HG02798 (cell line): ENCODE data around the gene TMEM131.
A peak's percentile ranks its signal among the peaks of the same experiment; 100 is the strongest.
"Not testable (repeated sequence)": the region's sequence is repeated elsewhere in the genome, so short reads cannot be mapped to it uniquely, and the experiment has no call there.

Experiments
- ATAC-seq: cut with Tn5 transposase; IDR thresholded peaks from one replicate; pipeline ENCODE4 v1.9.1; 2021; ENCODE audit warnings: mild to moderate bottlenecking; ENCODE audit not compliant: unreplicated experiment, poor library complexity

Gene TMEM131, protein sequence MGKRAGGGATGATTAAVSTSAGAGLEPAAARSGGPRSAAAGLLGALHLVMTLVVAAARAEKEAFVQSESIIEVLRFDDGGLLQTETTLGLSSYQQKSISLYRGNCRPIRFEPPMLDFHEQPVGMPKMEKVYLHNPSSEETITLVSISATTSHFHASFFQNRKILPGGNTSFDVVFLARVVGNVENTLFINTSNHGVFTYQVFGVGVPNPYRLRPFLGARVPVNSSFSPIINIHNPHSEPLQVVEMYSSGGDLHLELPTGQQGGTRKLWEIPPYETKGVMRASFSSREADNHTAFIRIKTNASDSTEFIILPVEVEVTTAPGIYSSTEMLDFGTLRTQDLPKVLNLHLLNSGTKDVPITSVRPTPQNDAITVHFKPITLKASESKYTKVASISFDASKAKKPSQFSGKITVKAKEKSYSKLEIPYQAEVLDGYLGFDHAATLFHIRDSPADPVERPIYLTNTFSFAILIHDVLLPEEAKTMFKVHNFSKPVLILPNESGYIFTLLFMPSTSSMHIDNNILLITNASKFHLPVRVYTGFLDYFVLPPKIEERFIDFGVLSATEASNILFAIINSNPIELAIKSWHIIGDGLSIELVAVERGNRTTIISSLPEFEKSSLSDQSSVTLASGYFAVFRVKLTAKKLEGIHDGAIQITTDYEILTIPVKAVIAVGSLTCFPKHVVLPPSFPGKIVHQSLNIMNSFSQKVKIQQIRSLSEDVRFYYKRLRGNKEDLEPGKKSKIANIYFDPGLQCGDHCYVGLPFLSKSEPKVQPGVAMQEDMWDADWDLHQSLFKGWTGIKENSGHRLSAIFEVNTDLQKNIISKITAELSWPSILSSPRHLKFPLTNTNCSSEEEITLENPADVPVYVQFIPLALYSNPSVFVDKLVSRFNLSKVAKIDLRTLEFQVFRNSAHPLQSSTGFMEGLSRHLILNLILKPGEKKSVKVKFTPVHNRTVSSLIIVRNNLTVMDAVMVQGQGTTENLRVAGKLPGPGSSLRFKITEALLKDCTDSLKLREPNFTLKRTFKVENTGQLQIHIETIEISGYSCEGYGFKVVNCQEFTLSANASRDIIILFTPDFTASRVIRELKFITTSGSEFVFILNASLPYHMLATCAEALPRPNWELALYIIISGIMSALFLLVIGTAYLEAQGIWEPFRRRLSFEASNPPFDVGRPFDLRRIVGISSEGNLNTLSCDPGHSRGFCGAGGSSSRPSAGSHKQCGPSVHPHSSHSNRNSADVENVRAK (N-terminal part only)

DNA sequence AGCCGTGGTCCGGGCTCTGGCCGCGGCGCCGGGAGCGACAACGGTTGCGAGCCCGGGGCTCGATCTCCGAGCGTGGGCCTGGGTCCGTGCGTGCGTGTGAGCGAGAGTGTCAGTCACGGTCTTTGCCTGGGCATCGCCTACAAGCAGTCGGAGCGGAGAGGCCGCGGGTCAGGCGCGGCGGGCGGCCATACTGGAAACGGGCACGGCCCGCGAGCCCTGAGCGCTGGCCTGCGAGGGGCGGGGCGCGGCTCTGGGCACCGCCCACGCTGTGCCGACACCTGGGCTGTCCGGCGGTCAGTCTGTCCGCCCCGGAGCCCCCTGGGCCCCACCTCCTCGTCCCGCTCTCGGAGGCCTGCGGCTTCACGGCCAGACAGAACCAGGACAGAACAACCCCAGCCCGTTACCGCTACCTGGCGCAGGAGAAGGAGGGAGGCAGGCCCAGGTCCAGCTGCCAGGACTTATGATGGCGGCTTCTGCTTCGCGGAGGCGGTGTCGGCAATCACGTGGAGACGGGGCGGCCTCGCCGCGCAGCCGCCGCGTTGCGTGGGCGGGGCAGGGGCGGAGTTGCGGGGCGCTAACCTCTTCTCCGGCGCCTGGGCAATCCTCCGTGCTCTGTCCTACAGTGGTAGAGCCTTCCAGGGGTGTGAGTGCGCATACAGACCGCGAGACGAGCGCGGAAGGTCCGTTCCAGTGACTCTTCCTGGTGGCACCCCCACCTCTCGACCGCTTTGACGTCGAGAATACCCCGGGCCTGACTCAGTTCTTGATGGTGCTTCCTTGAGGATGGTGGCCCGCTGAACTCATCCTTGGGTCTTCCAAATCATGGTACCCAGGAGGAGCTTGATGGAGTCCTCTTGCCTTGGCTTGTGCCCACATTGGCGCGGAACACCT lies at the start of gene TMEM131:
Gene TMEM131, minus strand, starts transcription at position 215 of the 891 bp plus-strand sequence. CDS start 286 bp downstream, outside the sequence.
- peak; percentile 80 for ATAC-seq

DNA sequence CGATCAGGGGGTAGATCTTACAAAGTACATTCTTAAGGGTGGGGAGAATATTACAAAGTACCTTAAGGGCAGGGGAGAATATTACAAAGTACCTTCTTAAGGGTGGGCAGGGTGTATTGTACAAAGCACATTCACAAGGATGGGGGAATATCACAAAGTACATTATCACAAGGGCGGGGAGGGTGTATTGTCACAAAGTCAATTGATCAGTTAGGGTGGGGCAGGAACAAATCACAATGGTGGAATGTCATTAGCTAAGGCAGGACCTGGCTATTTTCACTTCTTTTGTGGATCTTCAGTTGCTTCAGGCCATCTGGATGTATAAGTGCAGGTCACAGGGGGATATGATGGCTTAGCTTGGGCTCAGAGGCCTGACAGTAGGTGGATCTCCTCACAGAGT lies 49.0 kb upstream of the TMEM131 start:
- ATAC-seq = not testable (repeated sequence)

DNA sequence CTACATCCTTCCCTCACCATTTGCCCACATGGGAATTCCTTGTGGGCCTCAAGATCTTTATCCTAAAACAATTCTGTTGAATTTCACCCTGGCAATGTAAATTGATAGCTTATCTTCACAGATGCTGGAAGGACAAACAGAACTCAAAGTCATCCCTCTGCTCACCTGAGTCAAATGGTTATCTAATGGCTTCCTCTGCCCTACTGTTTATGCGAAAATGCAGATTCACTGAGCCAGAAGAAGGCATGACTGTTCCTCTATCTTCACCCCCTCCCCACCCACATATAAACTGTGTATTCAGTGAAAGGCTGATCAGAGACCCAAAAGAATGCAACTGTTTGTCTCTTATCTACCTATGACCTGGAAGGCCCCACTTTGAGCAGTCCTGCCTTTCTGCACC lies 47.4 kb upstream of the TMEM131 start:
- no peak for ATAC-seq

DNA sequence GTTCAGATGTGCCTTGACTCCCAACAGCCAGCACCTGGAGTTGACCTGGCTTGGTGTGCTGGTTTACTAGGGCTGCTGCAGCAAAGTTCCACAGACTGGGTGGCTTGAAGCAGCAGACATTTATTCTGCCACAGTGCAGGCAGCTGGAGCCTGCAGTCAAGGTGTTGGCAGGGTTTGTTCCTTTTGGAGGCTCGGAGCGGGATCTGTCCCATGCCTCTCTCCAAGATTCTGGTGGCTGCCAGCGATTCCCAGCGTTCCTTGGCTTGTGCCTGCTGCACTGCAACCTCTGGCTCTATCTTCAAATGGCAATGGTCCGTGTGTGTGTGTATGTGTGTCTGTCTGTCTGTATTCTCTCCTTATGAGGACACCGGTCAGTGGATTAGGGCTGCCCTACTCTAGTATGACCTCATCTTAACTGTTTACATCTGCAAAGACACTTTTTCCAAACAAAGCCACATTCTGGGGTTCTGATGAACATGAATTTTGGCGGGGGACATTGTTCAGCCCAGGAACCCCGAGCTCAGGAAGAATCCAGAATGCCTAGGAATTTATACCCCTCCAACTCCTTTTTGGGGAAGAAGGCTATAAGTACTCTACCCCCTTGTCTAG lies 44.7 kb upstream of the TMEM131 start:
- ATAC-seq = no peak

DNA sequence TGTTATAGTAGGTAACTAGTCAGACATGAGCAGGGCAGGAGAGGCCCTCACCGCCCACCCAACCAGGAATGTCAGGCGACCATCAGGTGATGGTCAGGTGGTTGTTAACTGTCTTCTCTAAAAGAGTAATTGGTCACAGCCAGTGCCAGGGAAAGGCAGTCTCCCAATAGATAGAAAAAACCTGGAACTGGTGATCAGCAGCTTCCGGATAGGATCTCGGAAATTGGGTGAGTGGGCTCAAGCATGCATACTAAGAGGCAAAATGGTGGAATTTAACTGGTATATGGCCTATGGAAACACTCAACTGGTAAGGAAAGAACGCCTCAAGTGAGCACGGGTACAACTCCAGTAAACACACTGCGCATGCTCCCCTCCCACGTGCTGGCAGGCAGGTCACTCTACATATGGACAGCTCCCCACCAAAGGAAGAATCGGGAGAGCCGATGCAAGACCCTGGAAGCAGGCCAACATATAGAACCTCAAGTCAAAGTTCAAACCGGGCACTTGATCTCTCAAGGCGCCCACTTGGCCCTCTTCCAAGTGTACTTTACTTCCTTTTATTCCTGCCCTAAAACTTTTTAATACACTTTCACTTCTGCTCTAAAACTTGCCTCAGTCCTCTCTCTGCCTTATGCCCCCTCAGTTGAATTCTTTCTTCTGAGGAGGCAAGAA lies 43.5 kb upstream of the TMEM131 start:
- no peak for ATAC-seq

DNA sequence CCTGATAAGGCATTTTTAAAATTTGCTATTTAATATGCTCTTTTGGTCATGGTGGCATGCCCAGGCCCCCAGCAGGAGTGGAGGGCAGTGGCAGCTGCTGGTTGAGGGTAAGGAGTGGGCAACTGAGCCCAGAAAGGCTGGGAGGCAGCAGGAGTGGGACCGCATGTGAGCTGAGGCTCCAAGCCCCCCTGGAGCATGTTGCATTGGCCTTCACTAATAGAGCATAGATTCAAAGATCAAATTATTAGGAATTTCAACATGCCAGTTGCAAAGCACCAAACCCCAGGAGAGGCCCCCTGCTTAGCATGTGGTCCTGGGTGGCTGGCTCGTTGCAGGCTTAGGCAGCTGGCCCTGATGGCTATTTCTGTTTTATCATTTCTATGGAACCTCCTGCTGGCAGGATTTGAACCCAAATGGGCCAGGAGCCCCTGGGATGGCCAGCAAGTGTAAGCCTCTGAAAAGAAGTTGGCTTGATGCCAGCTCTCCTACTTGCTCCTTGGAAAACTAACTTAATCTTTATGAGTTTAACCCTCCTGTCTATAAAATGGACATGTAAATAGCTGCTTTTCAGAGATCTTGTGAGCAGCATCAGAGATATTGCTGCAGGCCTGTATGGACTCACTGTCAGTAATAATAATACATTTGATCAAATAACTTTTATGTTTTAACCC lies 42.1 kb upstream of the TMEM131 start:
- ATAC-seq = no peak

DNA sequence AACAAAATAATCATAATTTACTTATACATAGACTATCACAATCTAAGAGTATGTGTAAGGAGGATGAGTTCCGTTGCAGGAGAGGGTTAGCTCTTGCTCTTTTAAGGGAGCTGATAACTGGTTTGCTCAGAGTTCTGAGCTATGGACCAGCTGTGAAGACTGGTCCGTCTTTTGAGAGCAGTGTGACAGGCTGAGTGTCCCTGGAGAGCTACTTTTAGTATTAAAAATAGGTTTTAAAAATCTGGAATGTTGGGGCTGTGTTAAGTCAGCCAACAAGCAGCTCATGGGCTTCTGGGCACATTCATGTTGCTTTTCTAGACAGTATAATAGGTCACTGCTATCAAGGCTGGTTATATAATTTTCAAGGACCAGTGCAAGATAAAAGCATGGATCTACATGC lies 41.5 kb upstream of the TMEM131 start:
- ATAC-seq = no peak

DNA sequence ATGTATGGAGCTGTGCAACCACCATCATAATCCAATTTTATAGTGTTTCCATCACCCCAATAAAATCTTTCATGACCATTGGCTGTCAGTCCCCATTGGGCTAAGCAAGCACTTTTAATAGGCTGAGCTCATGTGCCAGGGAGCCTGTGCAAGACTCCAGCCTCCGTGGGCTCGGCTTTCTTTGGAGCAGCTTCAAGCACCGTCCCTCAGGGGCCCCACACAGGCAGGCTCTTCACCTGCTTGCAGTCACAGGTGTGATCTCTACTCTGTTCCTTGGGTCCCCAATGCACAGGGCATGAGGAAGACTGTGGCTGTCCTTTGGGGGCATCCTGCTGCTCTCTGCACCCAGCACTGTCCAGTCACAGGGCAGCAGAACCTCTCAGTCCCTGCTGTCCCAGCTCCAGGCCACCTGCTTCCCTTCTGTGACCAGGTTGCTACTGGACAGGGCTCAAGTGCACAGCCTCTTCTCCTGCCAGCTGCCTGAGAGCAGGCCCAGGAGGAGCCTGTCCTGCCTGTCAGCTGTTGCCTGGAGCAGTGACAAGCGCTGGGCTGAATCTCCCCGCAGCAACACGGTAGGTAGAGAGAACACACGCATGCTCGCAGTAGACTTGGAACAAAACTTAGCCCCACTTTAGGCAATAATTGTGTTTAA lies 40.7 kb upstream of the TMEM131 start:
- no peak for ATAC-seq

DNA sequence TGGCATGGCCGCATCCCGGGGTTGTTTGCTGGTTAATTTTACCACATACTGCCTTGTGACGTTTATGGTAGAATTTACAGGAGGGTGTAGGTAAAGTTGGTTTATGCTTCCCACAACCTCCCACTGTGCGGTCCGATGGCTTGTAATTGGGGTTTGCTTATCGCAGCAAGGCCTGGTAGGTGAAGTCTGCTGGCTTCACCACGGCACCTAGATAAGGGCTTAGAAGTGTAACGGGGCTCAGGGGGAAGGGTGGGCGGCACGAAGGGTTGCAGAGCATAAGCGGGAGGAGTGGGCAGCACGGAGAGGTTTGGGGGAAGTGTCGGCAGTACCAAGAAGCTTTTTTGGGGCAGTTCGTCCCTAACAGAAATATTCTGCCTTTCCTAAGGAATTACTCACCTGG lies 39.0 kb upstream of the TMEM131 start:
- no peak for ATAC-seq

DNA sequence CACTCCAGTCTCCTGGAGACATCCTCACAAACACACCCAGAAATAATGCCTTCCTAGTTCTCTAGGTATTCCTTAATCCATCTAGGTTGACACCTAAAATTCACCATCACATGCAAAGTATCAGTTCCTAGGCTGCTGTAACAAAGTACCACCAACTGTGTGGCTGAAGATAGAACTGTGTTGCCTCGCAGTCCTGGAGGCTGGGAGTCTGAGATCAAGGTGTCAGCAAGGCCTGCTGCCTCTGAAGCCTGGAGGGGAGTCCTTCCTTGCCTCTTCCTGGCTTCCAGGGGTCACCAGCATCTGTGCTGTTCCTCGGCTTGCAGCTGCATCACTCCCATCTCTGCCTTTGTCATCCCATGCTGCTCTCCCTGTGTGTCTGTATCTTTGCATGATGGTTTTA lies 36.3 kb upstream of the TMEM131 start:
- ATAC-seq = no peak

DNA sequence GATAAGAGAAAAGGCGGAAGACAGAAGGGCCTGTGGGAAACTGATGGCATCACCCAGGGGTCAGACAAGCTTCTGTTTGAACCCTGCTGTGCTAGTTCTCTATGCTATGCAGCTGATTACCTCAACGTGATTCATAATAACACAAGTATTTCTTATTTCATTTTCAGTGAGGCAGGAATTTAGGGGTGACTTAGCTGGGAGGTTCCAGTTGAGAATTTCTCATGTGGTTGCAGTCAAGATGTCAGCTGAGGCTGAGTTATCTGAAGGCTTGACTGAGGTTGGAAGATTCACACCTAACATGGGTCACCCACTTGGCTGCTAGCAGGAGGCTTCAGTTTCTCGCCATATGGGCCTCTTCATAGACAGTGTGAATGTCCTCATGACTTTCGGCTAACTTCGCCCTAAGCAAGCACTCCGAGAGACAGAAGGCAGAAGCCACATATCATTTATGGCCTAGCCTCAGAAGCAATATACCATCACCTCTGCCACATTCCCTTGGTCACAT lies 34.0 kb upstream of the TMEM131 start:
- ATAC-seq = no peak

DNA sequence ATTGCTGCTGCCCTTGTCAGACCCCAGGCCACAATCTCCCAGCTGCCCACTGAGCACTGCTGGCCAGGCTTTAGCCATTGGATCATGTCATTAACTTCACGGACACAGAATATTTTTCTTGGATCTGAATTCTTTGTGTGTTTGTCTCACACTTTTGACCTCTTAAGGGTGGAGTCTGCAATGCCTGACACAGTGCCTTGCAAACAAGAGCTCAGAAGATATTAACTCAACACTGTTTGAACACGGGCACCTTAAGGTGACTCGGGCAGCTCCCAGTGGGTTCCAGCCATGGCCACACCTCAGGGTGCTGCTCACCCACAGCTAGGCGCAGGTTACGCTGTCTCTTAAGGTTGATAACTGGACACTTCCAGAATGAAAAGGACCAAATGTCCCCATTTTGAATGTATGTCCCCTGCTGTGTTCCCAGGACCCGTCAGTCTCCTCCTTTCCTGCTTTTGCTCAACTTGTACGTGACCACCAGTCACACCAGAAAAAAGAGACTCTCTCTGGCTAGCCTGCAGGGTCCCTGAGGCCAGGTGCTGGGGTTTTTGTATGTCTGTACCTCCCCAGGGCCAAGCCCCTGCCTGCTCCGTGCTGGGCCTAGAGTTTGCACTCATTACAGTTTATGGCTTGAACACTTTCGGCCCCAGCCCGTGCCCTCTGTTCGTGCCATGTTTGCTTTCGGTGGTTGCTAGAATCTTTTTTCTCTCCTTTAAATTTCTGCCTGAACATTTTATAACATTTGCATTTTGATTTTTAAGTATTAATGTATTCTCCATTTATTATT lies 33.4 kb upstream of the TMEM131 start:
- no peak for ATAC-seq

DNA sequence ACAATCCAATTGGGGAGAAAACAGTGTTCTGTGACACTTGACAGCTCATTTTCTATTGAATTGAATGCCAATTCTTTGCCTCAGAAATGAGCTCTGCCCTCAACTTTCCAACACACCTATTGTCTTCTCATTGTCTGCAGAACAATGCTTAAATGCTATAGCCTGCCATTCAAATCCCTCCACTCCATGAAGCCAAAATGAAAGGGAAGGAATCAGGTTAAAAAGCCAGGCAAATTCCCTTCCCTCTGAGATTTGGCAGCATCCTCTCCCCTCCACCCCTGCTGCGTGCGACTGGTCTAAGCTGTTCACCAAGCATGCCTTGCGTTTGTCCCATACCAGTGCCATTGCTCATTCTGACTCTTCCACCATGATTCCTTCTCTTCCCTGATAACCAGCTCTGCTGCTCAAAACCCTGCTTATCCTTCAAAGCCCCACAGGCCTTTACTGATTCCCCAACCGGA lies 32.4 kb upstream of the TMEM131 start:
- no peak for ATAC-seq

DNA sequence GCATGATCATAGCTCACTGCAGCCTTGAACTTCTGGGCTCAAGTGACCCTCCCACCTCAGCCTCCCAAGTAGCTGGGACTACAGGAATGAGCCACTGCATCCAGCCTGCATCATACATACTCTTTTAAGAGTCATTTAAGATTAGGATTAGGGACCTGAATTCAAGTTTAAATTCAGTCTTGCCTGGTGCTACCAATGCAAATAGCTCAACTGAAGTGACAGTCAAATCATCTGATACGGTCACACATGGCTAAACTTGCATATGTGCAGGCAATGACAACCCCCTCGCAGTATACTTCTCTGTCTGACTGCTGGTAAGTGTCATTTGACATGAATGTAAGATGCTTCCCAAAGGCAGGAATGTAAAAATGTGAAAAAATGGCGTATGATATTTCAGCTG lies 31.8 kb upstream of the TMEM131 start:
- peak; percentile 48 for ATAC-seq

DNA sequence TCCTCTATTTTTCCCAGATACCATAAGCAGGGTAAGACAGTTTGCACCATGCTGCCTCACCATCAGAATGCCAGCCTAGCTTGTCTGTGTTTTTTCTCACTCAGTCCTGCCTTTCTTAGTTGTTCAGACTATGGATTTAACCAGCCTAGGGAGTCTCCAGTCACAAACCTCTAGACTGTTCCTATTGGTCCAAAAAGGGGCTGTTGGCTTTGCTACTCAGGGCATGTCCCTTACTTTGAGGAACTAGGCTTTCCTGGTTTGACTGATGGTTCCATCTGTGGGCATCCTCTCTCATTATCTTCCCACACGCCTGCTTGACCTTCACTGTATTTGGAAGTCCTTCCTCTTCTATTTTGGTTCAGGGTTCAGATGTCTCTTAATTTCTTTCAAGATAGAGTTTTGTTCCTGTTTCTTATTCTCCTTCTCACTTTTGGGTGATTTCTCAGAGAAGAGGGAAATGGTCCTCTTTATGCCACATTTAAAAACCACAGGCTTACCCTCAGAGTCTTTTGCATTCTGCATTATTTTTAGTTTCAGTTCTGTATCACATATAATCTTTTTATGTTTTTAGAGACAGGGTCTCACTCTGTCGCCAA lies 31.3 kb upstream of the TMEM131 start:
- peak; percentile 76 for ATAC-seq

DNA sequence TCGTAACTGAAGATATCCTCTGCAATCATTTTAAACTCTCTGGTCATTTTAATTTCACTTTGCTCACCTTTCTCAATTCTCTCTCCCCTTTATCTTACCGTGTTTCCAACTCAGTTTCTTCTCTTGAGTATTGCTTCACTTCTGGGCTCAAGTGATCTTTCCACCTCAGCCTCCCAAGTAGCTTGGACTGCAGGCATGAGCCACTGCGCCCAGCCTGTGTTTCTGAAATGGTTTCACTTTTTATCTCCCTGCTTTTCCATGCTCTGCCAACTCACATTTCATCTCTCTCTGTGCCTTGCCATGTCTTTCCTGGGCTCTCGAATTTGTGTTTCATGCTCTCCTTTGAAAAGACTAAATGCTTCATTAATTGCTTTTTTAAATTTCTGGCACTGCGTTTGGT lies 30.5 kb upstream of the TMEM131 start:
- ATAC-seq = no peak
